Fibroblast of the conjunctiva (primary cell): ENCODE measurements around the gene AKR1C1.
"Not testable (repeated sequence)": the region's sequence is repeated elsewhere in the genome, so short reads cannot be mapped to it uniquely, and the experiment has no call there.

ENCODE experiments used
- DNase-seq: peaks from one replicate; pipeline ENCODE4 v3.0.0-alpha.2; 2010; ENCODE audit warnings: low read depth

Gene AKR1C1

GRCh38 chr10:4962876-4963814, at the start of gene AKR1C1:
AKR1C1 (plus strand) TSS chr10:4963415; CDS start chr10:4963445, 30 bp downstream.
- not testable (repeated sequence) for DNase-seq

GRCh38 chr10:4914213-4914850, 48.9 kb upstream of the AKR1C1 start:
- DNase-seq: no peak

GRCh38 chr10:4916086-4916716, 47.0 kb upstream of the AKR1C1 start:
- no peak for DNase-seq

DNA sequence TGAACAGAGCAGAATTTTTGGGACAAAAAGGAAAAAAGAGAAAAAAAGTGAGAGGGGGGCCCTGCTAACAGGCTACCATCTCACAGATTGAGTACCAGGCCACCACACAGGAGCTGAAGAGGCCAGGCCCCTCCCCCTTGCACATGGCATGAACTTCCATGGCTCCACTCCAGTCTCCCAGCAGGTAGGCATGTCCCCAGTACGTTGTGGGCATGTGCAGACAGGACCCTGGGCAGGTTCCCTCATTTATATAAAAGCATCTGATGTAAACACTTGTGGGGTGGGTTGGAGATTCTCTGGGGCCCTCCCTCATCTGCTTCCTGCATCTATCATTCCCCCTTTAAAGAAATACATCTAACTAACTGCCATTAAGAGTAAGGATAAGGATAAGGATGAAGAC, 45.0 kb upstream of the AKR1C1 start:
- no peak for DNase-seq

- DNase-seq: not testable (repeated sequence)
Measured at GRCh38 chr10:4924482-4924881, 38.7 kb upstream of the AKR1C1 start.

GRCh38 chr10:4926400-4926799, 36.8 kb upstream of the AKR1C1 start:
- DNase-seq: no peak

DNA sequence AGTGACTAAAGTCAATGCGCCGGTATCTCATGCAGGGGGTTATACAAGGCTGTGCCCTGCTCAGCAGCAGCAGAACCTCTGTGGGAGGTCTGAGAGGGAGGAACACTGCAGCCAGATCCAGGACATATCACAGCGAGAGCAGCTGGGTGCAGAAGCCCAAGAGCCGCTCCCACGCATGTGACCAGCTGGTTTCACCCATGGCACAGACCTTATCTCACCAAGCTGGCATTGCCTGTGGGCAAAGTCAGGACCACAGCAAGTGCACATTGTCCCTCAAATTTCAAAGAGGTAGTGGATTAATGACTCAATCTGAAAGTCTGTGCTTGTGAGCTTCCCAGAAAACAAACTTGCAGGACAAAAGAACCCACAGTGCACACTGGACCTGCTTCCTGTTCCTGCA, 31.6 kb upstream of the AKR1C1 start:
- DNase-seq: no peak

DNA sequence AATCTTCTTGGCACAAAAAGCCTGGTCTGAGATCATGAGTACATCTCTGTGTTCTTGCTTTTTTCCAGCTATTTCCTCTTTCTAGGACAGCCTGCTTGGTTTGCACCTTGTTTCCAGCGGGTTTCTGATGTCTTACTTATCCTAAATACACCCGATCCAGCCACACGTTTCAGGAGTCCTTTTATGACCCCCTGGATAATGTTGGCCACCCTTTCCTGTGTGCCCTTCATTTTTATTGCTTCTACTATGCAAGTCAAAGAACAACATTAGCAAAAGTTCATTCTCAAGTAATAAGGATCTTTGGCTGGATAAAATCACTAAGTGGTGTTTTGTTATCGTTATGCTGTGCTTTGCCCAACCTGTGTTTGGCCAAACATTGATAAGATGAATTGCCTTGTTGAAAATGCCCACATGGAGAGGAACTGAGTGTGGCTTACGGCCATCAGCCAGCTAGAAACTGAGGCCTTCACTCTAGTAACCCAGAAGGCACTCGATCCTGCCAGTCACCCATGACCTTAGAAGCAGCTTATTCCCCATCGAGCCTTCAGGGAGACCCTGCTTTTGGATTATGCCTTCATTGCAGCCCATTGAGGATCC, 28.7 kb upstream of the AKR1C1 start:
- DNase-seq: no peak

GRCh38 chr10:4937346-4937745, 25.9 kb upstream of the AKR1C1 start:
- DNase-seq: no peak

DNA sequence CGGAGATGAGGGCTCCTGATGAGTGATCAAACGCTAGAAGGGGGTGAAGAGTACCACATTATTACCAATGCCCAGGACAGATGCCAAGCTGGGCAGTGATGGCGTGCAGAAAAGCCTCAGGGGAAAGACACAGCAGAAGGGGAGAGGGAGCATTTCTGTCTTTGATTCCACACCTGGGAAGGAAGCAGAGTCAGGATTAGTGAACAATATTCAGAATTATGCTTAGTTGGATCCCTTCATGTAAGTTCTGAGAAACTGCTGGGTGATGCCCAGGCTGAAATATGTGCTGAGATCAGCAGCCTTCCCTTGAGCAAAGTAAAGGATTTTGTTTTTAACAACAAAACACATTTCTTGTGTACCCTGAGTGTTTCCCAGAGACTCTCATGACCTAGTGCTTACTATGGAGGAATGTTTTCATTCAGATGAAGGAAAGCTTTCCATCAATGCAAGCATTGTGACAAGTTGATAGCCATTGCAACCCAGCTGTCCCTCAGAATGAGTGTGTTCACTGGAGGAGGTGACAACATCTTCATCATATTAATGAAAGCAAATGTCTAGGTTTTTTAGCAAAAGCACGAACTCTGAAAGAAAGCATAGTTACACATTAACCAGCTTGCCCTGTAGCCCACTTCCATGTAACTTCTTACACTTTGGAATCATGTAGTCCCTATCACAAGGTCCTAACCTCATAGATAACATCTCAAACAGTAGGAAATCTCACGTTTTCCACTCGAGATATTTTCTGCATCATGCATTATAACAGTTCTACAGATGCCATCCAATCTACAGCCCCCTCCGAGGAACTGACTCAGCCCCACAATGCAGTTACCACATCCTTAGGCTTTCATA, 23.8 kb upstream of the AKR1C1 start:
- no peak for DNase-seq

- not testable (repeated sequence) for DNase-seq
Measured at GRCh38 chr10:4940073-4940428, 23.2 kb upstream of the AKR1C1 start.

DNA sequence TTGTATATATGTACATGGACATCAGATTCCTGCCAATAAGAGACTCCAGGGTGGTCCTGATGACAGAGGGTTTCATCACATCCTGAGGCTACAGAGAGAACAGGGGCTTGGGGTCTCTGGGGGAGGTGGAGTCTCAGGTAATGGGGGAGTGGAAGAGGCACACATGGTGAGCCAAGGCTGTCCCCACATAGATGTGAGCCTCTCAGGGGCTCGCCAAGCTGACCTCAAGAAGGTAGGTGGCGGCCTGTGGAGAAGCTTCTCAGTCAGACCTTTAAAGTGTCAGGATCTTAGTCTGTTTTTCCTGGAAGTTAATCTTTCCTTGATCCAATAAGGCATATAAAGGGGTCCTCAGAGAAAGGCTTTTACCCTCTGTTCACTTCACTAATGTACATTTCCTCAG, 22.3 kb upstream of the AKR1C1 start:
- DNase-seq: not testable (repeated sequence)

DNA sequence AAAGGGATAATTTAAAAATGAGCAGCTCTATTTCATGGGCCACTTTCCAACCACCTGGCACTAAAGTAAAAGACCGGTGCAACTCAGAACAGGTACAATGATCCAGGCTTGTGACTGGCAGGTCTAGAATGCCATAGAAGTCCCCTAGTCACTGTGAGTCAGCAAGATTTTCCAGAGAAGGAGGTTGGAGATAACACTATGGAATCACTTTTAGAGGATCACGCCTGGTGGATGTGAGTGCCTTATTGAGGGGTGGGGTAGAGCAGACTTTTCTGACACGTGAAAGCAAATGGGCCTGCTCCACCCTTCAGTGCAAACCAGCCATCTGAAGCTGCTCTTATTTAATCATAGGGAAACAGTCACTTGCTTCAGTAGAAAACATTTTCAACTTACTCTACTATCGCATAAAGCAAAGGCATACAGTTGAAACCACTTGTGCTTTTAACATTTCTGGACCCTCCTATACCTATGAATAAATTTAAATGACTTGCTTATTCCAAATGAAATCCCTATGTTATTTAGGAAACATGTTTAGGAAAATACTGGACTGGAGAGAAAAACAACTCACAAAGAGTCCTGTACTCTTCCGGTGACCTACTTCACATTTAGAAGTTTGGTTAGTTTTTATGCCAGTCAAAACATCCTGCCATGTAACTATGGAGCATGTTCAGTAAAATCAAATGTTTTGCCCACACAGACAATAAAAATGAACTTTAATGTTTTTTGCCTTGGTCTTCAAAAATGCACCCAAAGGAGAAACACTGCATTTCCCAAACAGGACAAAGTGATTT, 21.5 kb upstream of the AKR1C1 start:
- DNase-seq: no peak

- DNase-seq: peak; percentile 66
Measured at GRCh38 chr10:4942931-4943330, 20.3 kb upstream of the AKR1C1 start.

DNA sequence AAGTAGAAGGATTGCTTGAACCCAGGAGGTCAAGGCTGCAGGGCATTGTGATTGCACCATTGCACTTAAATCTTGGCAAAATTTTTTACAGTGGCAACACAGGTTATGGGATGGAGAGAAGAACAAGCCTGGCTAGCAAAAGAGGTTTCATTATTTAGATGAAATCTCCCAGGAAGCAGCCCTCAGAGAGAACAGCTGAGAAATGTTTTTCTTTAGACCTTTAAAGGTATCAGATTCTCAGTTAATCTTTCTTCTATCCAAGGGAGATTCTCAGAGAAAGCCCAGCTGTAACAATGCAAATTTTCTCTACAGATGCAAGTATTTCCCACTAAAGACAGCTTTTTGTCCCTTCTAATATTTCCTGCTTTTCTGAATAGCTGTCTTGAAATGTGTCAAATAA, 19.8 kb upstream of the AKR1C1 start:
- DNase-seq: not testable (repeated sequence)

DNA sequence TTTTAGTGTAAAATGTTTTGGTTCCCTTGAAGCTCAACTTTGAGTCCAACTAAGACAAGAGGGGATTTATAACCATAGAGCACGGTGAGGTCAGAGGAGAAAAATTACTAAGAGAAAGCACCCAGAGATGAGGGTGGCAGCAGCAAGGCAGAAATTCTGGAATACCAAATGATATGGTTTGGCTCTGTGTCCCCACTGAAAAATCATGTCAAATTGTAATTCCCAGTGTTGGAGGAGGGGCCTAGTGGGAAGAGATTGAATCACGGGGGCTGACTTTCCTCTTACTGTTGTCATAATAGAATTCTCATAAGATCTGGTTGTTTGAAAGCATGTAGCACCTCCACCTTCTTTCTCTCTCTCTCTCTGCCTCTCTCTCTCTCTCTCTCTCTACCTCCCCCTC, 19.4 kb upstream of the AKR1C1 start:
- DNase-seq: no peak

GRCh38 chr10:4944841-4945240, 18.4 kb upstream of the AKR1C1 start:
- DNase-seq: no peak

DNA sequence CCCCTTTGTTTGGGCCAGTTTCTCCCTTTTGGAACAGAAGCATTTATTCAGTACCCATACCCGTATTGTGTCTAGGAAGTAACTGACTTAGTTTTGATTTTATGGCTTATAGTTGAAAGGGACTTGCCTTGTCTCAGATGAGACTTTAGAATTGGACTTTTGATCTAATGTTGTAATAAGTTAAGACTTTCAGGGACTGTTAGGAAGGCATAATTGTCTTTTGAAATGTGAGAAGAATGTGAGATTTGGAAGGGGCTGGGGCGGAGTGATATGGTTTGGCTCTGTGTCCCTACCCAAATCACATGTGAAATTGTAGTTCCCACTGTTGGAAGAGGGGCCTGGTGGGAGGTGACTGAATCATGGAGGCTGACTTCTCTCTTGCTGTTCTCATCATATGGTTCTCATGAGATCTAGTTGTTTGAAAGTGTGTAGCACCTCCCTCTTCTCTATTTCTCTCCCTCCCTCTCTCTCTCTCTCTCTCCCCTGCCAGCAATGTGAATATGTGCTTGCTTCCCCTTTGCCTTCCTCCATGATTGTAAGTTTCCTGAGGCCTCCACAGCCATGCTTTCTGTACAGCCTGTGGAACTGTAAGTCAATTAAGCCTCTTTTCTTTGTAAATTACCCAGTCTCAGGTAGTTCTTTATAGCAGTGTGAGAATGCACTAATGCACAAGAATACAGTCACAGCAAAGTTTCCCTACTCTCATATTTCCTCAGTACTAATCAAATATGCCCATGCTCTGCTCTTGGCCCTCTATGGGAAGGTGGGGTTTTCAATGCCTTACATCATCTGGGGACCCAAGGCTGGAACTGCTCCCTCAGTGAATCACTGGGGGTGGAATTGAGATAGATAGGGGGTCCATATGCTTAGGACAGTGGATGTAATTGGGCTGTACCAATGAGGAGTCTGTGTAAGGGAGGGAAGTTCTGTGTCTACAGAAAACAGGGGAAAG, 17.2 kb upstream of the AKR1C1 start:
- DNase-seq: no peak

GRCh38 chr10:4947039-4947634, 16.1 kb upstream of the AKR1C1 start:
- DNase-seq: no peak
